Right kidney (tissue), 1 donor: Measurements from ENCODE around the gene NFATC2.

Experiments
- DNase-seq: peaks from one replicate; pipeline ENCODE4 v3.0.0-alpha.2; 2016

Gene NFATC2

DNA sequence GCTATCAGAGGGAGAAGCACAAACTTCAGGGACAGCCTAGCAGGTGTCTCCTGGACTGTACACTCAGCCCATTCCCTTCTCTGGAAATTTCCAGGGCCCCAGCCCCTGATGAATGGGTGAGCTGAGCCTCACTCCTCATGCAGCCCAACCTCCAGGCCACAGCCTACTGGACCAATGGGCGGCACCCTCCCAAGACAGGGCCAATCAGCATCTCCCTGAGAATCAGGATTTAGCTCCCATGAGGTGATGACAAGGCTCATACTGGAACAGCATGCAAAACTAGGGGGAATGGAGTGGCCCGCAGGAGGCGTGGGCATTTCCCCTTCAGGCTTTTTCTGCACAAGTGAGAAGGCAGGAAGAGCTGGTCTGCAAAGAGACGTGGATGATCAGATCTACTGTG is 29.0 kb downstream of the NFATC2 start:
- DNase-seq: no peak

DNA sequence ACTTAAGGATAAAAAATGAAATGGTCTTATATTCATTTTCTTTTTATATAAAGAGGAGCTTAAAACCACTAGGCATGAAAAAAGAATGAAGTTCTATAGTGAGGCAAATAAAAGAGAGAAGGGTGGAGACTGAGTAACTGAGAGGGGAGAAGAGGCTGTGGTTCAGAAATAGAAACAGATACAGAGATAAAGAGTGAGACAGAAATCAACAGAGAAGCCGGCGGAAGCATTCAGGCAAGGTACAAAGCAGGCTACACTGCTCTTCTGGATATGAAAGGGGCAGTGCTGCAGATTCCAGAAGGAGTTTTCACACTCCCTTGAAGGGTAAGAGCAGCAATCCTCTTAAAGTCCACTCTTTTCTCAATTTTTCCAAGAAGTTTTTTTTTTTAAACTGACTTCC is 29.9 kb downstream of the NFATC2 start:
- no peak for DNase-seq

DNA sequence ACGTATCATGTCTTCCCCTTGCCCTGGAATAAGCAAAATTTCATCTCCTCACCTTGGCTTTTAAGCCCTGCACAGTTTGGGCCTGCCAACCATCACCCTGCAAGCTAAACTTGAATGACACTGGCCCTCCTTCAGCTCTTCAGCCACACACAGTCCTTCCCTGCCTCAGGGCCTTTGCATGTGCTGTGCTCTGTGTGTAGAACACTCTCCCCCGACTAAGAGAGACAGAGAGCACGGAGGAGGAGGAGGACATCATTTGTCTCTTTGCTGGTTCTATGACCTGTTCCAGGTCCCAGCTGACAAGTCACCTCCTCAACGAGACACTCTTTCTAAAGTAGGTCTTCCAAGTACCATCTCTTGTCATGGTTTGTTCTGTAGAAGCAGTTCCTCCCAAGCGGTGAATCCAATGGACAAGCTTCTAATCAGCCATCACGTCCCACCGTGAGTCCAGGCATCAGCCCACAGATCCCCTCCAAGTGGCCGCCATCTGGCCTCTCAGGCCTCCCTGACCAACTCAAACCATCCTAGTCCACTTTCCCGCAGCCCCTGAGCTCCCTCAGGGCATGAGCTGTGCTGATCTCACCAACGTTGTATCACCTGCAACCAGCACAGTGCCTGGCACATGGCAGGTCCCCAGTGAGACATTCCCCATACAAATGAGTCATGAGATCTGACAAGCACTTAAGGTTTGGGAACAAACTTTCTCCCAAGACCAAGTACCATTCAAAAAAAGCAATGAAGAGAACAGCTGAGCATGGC is 30.5 kb downstream of the NFATC2 start:
- no peak for DNase-seq

DNA sequence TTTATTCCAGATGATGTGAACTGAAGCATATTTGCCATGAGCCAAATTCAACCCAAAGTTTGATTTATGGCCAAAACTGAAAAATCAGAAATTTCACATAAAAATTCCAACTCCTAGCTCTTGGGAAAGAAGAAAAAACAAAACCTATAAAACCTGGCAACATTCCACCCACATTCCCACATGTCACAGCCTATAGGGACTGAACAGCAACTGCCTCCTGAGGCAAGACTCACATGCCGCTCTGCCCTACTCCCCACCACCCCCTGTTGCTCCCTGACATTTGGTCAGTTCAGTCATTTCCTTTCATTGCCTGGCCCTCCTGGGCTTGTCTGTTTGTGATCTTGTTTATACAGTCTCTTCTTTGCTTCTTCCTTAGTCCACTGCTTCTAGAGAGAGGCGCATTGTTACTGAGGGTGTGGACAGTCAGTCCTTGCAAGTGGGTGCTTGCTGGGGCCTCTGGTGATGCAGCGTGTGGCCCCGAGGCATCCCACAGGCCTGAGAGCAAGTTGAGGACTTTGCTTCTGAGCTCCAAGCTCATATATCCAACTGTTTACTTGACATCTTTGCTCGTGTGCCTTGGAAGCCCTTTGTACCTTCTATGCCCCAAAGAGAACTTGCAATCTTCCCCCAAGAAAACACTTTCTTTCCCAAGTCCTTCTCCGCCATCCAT is 31.4 kb downstream of the NFATC2 start:
- DNase-seq: no peak

DNA sequence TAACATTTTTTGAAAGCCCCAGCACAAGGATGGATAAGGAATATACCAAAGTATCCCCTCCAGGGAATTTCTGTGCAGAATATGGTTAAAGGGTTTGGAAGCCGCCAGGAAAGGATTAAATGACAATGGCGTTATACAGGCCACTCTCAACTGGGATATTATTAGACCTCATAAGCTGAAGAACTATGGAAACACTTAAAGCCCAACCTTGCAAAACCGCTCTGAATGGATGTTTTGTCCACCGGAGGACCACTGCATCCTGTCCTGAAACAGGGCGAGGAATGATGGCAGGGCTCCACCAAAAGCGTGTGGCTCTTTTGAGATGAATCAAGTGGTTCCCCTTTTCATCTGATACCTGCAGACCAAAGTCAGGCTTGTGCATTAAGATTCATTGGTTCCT is 32.4 kb downstream of the NFATC2 start:
- DNase-seq: no peak

DNA sequence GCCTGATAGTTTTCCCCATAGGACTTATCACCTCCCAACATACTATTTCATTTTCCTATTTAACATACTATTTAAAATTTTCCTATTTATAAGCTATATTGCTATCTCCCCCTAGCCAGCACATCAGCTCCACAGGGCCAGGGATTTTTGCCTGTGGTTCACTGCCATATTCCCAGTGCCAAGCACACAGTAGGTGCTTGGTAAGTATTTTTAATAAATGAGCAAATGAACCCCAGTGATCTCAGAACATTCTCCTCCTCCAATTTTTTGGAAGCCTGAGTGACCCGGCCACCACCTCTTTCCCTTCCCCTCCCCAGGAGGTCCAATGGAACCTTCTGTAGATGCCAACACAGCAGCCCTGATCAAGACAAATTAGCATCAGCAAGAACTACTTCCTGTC is 33.3 kb downstream of the NFATC2 start:
- DNase-seq: no peak

DNA sequence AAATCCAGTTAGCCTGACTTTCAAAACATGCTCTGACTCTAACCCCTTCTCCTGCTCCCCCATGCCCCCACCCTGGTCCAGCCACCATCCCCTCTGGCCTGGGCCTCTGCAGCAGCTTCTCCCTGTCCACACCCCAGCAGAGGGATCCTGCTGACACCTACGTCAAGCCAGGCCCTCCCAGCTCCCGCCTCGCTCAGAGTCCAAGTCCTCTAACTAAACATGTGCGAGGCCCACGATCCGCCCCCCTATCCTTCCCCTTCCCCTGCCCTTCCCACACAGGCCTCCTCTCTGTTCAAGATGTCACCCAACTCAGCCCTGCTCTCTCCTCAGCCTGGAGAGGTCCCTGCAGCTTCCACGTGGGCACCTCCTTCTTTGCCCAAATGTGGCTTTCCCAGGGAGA is 33.7 kb downstream of the NFATC2 start:
- no peak for DNase-seq

DNA sequence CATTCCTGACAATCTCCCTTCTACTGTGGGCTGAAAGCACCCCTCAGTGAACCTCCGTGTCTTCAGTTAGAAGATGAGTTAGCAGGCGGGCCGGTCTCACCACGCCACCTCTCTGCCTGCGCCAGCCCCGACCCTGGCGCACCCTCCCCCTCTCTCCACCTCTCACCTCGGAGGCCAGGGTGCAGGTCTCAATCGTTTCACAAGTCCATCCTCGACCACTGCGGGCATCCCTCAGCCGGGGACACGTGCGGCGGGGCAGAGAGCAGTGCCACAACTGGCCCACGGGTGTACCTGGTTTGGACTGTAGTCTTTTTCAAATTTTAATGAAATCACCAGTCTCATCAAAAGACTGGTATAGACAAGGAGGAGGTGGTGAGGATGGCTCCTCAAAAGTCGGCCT is 34.4 kb downstream of the NFATC2 start:
- no peak for DNase-seq

DNA sequence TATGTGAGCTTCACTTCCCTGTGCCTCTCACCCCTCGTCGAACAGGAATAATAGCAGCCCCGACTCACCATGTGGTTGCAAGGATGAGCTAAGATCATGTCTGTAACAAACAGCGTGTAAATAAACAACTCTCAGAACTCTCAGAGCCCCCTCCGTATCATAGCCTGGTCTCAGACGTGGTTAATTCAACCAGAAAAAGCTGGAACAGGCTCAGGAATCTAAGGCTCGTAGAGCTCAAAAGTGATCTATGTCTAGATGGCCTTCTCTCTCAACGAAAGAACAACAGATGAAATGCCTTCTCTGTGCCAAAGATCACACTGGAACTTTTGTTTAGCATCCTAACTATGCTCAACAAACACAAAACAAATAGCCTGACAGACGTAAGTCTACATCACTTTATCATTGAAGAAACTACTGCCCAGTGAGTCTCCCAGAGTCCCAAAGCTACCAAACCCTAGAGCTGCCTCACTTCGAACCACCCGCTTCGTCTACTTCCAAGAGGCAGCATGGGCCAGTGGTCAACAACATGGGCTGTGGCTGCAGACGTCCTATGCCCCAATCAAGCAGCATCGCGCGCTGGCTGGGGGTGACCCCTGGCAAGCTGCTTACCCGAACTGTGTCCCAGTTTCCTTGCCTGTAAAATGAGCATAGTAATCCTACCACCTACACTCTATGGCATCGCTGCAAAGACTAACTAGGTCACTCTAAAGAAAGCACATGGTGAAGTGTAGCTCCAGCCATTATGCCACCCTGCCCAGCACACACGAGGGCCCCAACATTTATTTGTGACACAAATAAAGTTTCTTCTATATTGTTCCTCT is 35.1 kb downstream of the NFATC2 start:
- no peak for DNase-seq

DNA sequence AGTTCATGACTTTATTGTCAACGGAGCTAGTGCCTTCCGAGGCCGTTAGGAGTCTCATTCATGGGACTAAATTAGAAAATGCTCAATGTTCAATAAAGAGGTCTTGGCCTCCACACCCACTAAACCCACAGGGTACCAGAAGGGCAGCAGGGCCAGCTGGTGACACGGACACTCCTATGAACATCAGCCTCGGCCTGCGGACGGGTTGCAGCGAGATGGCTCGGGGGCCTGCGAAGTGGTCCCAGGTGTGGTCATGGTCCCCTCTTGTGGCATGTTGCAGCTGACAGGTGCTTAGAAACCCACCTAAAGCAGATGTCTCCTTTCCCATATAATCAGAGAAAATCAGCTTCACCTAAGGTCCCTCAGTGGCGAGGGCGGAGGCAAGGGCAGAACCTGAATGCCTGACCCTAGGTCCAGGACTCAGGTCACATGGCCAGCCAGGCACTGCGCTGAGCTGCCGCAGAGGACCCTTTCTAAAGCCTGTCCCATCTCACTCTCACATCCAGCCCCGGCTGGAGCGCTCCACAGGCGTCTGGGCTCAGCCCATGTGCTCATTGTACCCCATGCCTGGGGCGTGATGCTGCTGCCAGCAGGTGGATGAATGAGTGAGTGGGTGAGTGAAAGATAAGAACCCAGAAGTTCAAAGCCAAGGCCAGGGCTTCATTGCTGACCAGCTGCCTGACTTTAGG is 35.8 kb downstream of the NFATC2 start:
- no peak for DNase-seq

DNA sequence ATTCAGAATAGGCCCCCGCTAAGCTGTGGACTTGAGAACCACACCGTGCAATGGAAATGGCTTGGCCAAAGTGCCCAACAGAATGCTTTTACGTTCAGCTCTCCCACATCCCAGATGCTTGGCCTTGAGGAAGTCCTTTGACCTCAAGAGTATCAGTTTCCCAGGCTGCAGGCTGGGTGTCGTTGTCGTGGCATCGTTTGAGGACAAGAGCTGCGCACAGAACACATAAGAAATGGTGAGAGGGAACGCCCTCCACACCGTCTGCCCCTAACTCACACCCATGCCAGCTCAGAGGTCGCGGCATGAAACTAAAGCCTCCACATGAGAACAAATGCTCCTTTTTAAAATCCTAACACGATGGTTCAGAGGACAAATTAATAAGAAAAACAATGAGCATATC is 37.0 kb downstream of the NFATC2 start:
- DNase-seq: no peak

DNA sequence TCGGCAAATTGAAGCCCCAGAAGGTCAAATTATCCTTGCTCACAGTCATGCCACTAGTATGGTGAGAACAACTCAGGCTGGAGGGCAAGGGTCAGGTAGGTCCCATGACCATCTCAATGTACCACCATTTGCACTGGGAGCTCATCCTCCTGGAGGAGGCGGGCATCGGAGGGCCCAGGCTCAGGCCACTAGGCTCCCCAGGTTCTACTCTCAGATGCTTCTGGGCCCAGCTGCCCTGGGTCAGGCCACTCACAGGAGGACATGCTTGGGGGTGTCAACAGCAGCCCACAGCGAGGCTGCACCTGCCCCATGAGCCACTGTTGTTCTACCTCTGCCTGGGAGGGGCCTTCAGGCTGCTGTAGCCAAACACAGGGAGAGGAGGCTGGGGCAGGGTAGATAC is 39.1 kb downstream of the NFATC2 start:
- DNase-seq: no peak

DNA sequence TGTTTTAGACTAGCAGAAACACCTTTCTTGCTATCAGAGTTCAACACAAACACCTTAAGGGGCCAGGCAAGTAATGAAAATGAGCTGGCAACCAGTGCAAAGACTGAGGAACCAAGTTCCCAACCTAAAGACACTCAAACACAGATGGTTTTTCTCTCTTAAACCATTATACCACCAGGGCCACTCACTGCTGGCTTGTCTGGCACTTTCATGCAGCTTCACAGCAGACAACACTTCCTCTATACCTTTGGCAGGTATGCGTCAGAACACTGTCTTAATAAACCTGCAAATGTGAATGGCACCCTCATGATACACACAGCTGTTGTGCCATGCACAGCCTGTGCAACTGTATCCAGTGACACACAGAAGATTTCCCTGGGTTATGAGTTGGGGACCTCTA is 41.6 kb downstream of the NFATC2 start:
- no peak for DNase-seq

DNA sequence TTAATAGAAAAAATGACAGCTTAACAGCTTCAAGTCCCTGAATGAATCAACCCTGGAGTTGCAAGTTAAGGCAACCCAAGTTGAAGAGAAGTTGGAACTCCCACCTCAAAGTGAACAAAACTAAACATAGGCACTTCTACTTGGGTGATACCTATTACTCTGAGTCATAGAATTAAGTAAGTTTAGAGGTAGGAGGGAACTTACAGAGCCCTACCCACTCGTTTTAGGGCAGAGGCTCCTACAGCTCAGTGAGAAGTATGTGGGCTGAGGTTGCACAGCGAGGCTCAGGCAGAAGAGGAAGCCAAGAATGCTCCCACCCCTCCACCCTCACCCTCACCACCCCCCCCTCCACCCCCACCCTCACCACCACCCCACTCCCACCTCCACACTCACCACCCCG is 42.2 kb downstream of the NFATC2 start:
- DNase-seq: no peak

DNA sequence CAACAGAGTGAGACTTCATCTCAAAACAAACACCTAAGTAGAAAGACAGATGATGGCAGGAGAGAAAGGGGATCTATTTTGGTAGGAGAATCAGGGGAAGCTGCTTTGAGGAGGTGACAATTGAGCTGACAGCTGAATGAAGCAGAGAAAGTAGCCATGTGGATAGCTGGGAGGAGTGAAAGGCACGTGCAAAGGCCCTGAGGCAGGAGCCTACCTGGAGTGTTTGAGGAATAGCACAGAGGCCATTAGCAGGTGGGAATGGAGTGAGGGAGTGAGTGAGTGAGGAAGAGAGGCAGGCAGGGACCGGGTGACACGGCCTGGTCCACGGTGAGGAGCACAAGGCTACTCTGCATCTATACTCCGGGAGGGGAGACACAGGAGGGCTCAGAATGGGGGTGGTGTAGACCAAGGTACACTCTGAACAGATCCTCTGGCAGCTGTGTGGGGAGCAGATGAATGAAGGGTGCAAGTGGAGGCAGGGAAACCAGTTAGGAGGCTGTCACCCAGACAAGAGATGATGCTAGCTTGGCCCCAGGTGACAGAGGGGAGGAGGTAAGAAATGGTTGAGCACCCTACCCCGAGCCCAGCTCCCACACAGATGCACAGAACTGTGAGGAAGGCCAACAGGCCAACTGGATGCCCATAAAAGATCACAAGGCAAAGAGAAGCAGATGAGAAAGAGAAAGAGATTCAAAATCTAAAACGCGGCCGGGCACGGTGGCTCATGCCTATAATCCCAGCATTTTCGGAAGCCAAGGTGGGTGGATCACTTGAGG is 43.6 kb downstream of the NFATC2 start:
- DNase-seq: no peak

DNA sequence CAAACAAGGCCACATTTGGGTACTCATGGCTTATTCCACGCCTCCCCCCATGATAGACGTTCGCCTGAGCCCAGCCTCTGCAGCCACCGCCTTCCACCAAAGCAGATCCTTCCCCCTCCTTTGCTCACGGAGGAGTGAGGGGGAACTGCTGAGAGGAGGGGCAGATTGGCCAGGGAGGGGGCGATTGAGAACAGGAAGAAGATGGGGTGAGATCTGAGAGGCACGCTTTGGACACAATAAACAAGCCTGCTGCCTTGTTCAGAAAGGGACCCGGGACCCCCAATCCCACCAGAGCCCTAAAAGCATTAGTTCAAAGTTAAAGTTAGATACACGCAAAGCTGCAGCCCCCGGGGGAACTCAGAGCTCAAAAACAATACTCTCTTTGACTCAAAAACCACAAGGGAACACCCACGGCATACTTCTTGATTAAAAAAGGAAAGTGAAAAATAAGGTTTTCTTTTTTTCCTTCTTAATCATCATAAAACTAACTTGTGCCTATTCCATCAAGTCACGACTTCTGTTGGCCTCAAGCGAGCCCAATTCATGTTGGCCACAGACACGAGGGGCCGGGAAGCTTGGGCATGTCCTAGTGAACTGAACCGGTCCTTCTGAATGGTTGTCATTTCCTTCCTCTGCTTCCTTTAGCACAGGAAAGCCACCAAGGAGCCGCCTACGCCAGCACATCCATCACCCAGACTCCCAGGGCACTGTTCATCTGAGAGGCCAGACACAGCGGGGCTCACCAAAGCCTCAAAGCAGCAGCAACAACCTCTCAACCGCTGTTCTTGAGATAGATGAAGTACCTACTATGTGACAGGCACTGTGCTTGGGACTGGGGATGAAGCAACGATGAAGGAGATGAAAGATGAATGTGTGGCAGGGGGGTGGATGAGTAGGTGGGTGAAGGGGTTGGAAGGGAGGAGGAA is 44.7 kb downstream of the NFATC2 start:
- no peak for DNase-seq

DNA sequence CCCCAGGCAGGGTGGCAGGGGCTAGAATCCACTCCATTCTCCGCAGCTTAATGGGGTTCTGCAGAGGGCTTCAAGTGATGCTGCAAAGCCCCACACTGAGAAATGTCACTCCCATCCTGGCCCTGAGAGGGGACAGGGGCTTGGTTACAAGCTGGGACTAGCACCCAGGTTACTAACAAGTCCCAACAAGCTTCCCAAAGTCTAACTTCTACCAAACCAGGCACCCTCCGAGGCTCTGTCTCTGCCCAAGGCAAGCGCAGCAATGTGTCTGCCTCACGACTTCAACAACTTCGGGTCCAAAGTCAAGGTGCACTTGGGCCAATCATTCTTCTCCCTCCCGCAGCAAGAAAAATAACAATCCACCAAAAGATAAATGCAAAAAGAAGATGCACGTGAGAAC is 45.6 kb downstream of the NFATC2 start:
- DNase-seq: no peak

DNA sequence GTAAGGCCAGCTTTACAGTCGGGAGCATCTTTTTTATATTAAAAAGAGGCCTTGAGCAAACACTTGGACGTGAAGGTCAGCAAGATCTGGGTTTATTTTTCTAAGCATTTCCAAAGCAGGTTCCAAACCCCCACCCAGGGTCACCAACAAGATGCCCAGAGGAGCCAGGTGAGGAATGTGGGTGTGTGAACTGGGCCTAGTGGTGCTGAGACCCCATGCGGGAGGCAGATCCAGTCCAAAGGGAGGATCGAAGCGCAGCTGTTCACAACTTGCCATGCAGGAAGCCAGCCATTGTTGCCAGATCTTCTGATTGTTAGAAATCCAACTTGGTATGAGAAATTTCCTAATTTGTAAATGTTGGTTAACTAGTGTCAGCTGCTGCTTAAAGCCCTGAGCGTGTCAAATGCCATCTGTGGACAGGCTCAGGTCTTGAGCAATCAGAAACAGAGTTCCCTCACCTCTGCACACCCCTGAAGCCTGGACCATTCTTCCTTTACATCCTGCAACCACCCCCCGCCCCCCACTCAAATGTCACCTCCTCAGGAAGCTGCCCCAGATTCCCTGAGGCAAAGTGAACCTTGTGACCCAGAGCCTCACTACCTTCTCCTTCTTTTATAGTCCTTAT is 46.5 kb downstream of the NFATC2 start:
- no peak for DNase-seq

DNA sequence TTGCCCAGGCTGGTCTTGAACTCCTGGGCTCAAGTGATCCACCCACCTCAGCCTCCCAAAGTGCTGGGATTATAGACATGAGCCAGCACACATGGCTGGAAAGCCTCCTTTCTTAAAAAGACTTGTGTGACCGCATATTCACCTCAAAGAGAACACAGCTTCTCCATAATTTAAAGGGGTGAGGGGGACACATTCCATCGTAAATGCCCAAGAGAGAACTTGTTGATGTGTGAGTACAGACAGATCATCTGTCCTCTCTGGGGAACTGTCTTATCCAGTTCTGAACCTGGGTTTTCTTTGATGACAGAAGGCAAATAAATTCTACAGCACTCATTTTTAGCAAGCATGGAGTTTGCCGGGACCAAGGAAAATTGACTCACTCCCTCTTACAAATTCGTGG is 47.2 kb downstream of the NFATC2 start:
- DNase-seq: no peak
